AG09319 (cell line): ENCODE measurements around the gene BAHCC1.
A peak's percentile ranks its signal among the peaks of the same experiment; 100 is the strongest.

ENCODE experiments used
- DNase-seq: peaks from one replicate; pipeline ENCODE4 v3.0.0-alpha.2; 2010; ENCODE audit warnings: low read depth; ENCODE audit errors: extremely low read depth
- CTCF ChIP-seq: IDR thresholded peaks from 2 replicates; pipeline ENCODE4 v1.5.1; 2011; ENCODE audit warnings: low read depth, mild to moderate bottlenecking, inconsistent platforms, low read length, moderate library complexity

The BAHCC1 gene

DNA sequence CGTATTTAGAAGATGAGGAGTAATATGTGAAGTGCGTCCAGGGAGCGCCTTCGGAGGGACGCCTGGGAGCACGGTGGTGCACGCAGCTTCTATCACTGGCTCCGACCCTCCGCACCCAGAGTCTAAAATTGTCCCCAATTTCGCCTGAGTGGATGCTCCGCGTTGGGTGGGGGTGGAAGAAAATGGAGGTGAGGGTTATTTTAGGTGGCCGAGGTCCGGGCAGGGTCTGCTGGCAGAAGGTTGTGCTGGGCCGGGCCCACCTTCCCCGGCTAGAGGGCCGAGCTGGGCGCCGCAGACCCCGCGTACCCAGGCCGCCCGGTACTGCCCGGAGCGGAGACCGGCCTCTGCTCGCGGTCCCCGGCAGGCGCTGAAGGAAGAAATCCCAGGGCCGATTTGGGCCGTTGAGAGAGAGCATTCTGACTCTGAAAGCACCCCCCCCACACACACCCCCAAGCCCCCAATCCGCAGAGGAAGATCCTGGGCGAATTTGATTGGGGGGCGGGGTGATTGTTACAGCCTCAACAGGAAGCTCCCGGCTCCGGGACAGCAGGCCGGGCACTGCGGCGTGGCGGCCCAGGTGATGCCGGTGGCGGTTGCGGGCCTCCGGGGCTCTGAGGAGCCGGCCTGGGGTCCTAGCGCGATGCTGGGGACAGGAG lies 3.0 kb downstream of the BAHCC1 start:
- no peak for DNase-seq
- TF ChIP-seq CTCF: no peak

GRCh38 chr17:81398832-81399411 lies 3.7 kb downstream of the BAHCC1 start:
- no peak for DNase-seq
- TF ChIP-seq CTCF: no peak

GRCh38 chr17:81399481-81400153 lies 4.4 kb downstream of the BAHCC1 start:
- no peak for TF ChIP-seq CTCF
- DNase-seq: no peak

GRCh38 chr17:81400154-81400977 lies 5.1 kb downstream of the BAHCC1 start:
- no peak for DNase-seq

GRCh38 chr17:81400996-81401722 lies 5.9 kb downstream of the BAHCC1 start:
- TF ChIP-seq CTCF: no peak
- DNase-seq: no peak

More at GRCh38 chr17:81400154-81400977, 5.1 kb downstream of the BAHCC1 start:
- TF ChIP-seq CTCF: no peak

DNA sequence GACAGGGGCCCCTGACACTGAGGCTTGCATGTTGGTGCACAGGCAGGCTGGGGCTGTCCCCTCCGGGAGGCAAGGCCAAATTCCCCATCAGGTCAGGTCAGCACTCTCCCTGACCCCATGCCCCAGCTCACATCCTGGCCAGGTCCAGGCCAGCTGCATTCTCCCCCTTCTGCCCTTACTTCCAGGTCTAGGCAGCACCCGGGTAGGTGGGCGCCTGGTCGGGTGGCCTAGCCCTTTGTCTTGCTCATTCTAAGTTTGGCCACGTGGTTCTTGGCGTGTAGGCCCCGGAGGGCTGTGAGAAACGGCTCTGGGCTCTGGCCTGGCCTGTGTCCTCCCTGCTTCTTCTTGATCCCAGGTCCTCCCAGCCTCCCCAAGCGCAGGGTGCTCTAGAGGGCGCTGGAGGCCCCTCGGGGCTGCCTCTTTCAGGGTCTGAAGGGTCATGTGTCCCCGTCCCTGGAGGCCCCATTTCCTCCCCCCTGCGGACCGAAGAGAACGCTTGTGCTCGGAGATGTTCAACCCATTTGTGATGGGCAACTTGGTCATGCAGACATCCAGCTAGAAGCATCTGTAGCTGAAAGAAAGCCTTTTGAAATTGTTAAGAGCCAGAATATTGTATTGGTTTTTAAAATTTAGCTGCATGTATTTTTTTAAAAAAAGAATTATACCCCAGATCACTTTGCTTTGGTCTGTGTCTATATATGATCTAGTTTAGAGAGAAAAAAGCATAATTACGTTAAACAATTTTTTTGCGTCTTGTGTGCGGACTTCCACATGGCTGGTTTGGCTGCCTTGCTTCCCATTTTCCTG lies 6.7 kb downstream of the BAHCC1 start:
- TF ChIP-seq CTCF: peak; percentile 33
- DNase-seq: no peak
